SH-SY5Y (cell line): ENCODE results near the gene MYO1C.

ENCODE experiments used
- GATA2 ChIP-seq: IDR thresholded peaks from 2 replicates; pipeline ENCODE4 v1.6.1; 2011; ENCODE audit warnings: mild to moderate bottlenecking, low read depth, low read length
- GATA3 ChIP-seq: IDR thresholded peaks from 2 replicates; pipeline ENCODE4 v1.6.1; 2011; ENCODE audit warnings: low read depth, mild to moderate bottlenecking, low read length, moderate library complexity

MYO1C gene

GRCh38 chr17:1446201-1446600, 46.3 kb downstream of the MYO1C start:
- no peak for TF ChIP-seq GATA3
- TF ChIP-seq GATA2, result no peak

DNA sequence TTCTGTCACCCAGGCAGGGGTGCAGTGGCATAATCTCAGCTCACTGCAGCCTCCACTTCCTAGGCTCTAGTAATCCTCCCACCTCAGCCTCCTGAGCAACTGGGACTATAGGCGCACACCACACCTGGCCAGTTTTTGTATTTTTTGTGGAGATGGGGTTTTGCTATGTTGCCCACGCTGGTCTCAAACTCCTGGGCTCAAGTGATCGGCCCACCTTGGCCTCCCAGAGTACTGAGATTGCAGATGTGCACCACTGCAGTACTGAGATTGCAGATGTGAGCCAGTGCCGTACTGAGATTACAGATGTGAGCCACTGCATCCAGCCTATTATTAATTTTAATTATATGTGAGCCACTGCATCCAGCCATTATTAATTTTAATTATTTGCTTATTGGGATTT, 50.3 kb downstream of the MYO1C start:
- TF ChIP-seq GATA2 (no peak), GATA3 (no peak)

DNA sequence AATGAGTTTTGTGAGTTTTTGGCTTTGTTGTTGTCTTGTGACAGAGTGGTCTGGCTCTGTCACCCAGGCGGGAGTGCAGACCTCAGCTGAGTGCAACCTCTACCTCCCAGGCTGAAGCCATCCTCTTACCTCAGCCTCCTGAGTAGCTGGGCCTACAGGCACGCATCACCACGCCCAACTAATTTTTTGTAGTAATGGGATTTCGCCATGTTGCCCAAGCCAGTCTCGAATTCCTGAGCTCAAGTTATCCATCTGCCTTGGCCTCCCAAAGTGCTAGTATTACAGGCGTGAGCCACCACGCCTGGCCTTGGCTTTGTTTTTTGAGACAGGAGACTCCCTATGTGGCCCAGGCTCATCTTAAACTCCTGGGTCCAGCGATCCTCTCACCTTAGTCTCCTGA, 51.6 kb downstream of the MYO1C start:
- TF ChIP-seq GATA3, result no peak
- TF ChIP-seq GATA2, result no peak

DNA sequence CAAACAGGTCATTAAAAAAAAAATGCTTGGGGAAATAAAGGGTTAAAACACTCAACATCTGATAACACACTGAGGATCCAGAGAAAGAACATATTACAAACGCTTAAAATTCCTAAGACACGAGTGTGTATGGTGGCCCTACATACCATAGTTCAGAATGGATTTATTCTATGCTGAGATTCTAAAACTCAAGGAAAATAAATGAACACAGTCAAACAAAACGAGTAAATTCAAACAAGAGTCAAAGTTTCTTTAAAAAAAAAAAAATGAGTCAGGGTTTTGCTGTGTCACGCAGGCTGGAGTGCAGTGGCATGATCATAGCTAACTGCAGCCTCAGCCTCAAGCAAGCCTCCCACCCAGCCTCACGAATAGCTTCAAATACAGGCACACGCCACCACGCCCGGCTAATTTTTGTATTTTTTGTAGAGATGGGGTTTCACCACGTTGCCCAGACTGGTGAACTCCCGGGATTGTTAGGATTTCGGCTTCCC, 53.8 kb downstream of the MYO1C start:
- TF ChIP-seq GATA3 (no peak), GATA2 (no peak)

- TF ChIP-seq GATA2, result no peak
- no peak for TF ChIP-seq GATA3
These were observed 57.2 kb downstream of the MYO1C start for GRCh38 chr17:1435326-1435725.

- TF ChIP-seq GATA3, result no peak
- no peak for TF ChIP-seq GATA2
These were observed 58.3 kb downstream of the MYO1C start for GRCh38 chr17:1434150-1434549.

- TF ChIP-seq GATA3, result no peak
- no peak for TF ChIP-seq GATA2
These were observed 60.8 kb downstream of the MYO1C start for GRCh38 chr17:1431631-1432104.

DNA sequence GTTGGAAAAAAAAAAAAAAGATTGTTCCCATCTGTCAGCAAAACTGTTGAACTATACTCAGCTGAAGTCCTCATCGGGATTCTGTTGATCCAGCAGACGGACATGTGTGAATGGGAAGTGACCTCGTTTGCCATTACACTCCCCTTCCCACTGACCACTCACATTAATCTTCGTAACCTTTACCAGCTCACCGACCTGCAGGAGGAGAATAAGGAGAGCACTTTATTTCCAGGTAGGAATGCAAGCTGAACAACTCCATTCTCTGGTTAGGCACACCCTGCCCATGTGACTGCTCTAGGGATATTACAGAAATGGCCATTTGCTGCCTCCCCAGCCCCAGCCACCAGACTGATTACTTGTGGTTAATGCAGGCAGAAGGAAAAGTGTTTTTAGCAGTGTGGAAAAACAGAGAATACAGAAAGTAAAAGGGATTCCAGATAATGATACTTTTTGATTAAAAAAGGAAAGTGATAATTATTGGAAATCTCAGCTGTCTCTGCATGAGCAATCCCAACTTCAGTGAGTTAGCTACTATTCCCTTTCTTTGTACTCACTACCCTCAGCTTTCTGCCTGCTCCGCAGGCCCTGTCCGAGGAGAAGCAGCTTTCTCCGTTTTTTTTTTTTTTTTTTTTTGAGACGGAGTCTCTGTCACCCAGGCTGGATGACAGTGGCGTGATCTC, 68.9 kb downstream of the MYO1C start:
- TF ChIP-seq GATA3, result no peak
- TF ChIP-seq GATA2, result no peak

DNA sequence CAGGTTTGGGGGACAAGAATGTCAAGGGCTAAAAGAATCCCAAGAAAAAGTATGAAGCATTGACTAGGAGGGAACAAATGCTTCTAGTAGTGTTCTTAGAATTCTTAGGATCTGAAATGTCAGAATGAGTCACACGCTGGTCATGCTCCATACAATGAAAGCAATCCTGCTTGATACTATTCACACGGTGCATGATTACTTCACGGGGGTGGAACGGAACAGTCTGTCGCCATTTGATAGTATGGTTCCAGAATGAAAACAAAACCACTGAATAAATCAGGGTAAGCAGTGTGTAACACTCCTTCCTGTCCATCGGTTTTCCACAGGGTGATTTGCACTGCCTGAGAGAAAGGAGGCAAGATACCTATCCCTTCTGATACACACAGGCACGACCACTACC, 69.6 kb downstream of the MYO1C start:
- TF ChIP-seq GATA3 (no peak), GATA2 (no peak)

GRCh38 chr17:1421470-1421869, 71.0 kb downstream of the MYO1C start:
- no peak for TF ChIP-seq GATA2
- TF ChIP-seq GATA3, result no peak

DNA sequence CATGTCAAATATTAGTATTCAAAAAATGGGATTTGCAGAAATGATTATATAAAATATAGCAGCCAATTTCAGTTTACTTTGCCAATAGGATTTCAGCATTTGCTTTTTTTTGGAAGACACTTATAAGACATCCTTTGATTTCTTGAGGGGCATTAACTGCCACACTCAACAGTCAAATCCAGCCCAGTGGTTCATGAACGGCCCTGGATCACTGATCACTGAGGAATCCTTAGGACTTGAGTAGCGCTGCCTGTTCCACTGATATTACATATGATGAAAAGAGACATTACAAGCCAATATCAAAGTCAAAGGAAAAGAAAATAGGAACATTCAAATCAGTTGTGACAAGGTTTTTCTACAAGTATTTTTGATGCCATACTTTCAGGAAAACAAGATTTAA, 71.5 kb downstream of the MYO1C start:
- no peak for TF ChIP-seq GATA2
- TF ChIP-seq GATA3, result no peak

DNA sequence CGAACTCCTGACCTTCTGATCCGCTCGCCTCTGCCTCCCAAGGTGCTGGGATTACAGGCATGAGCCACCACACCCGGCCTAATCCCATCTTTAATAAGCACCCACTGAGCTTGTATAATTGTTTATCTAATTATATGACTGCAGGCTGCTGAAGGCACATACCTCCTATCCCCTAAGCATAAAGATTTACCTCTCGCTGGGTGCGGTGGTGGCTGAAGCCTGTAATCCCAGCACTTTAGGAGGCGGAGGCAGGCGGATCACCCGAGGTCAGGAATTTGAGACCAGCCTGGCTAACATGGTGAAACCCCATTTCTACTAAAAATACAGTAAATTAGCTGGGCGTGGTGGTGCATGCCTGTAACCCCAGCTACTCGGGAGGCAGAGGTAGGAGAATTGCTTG, 72.3 kb downstream of the MYO1C start:
- TF ChIP-seq GATA2 (no peak), GATA3 (no peak)

DNA sequence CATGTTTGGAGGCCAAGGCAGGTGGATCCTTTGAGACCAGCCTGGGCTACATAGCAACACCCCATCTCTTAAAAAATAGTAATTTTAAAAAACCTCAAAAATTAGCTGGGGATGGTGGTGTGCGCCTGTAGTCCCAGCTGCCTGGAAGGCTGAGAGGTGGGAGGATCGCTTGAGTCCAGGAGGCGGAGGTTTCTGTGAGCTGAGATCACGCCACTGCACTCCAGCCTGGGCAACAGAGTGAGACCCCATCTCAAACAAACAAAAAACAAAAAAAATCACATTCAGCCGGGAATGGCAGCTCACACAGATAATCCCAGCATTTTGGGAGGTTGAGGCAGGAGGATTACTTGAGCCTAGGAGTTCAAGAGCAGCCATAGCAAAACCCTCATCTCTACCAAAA, 76.1 kb downstream of the MYO1C start:
- TF ChIP-seq GATA2 (no peak), GATA3 (no peak)

- no peak for TF ChIP-seq GATA3
- no peak for TF ChIP-seq GATA2
These were observed 77.9 kb downstream of the MYO1C start for GRCh38 chr17:1414634-1415033.
